ENCODE measurements around the gene OVAAL.

OVAAL gene

DNA sequence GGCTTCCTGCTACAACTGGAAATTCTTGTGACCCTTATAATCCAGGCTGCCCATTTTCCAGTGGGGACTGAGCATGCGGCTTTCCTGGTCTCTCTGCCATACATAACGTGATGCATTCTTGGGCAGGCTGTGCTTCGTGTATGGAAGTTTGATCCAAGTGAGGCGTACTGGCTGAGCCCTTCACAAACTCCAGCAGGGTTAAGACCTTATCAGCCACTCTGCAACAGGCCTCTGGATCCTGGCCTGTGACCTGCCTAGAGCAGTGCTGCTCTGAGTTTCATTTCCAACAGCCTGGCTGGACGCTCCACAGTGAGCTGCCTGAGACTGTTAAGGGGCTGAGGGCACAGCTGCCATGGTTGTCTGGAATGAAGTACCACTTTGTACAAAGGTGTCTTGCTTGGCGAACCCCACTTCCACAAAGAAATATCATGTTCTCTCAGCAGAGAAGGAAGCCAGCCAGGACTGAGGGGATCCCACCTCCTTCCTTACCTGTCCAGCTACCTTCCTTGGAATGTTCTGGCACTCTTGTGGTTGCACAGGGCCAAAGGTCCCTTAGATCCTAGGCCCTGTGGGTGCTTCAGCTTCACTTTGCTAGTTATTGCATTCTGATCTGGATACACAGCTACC lies 44.6 kb downstream of the OVAAL start:
- CTCF ChIA-PET, result no interaction called here
- no peak overlapping the region for H3K4me3 ChIP-seq (ENCODE audit: low read depth, low read length)
- DNase-seq (ENCODE audit: low read depth, low spot score), result no peak

DNA sequence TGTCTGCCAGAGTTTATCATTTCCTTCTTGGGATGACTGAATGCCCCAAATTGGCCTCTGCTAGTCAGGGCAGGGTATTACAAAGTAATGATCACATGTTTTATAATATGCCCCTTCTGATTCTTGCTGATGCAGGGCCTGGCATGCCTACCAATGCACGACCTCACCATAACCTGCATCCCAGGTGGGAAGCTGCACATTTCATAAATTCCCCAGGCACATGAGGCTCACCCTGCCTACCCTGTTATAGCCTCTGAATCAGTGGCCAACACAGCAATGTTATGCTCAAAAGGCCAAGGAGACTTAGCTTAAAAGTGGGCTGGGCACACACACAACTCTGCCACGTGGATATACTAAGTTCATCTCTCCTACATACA lies 45.1 kb downstream of the OVAAL start:
- no peak for DNase-seq (ENCODE audit: low read depth, low spot score)
- H3K4me3 ChIP-seq (ENCODE audit: low read depth, low read length), result no peak overlapping the region
- TF ChIP-seq, protein P1, sequence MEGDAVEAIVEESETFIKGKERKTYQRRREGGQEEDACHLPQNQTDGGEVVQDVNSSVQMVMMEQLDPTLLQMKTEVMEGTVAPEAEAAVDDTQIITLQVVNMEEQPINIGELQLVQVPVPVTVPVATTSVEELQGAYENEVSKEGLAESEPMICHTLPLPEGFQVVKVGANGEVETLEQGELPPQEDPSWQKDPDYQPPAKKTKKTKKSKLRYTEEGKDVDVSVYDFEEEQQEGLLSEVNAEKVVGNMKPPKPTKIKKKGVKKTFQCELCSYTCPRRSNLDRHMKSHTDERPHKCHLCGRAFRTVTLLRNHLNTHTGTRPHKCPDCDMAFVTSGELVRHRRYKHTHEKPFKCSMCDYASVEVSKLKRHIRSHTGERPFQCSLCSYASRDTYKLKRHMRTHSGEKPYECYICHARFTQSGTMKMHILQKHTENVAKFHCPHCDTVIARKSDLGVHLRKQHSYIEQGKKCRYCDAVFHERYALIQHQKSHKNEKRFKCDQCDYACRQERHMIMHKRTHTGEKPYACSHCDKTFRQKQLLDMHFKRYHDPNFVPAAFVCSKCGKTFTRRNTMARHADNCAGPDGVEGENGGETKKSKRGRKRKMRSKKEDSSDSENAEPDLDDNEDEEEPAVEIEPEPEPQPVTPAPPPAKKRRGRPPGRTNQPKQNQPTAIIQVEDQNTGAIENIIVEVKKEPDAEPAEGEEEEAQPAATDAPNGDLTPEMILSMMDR (IDR thresholded peaks at IDR 0.05; ENCODE audit: insufficient read depth, low read length, missing control alignments), result no peak
- ChIA-PET CTCF (no interaction called here), POLR2A (no interaction called here)

More for the DNA sequence above, 44.6 kb downstream of the OVAAL start:
- POLR2A ChIA-PET, result no interaction called here
- TF ChIP-seq, protein P1 (IDR thresholded peaks at IDR 0.05; ENCODE audit: insufficient read depth, low read length, missing control alignments), result no peak

DNA sequence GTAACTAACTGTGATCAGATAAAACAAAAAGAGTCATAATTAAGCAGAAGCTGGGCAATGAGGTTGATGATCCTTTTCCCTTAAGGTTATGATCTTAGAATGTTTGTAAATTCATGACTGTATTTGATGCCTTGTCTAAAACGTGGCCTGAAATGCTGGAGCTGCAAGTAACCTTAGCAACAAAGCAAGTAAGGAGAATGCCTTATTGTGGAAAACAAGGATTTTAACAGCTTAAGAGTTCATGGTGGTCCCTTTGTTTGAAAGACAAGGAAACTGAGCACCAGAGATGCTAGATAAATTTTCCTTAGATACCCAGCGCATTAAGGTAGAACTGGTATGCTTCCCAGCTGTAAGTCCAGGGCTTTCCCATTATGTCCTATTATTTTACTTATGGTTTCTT lies 47.4 kb downstream of the OVAAL start:
- H3K4me3 ChIP-seq (ENCODE audit: low read depth, low read length), result no peak overlapping the region
- ChIA-PET POLR2A (no interaction called here), CTCF (interaction anchor here (1.2 kb wide), 1 partner anchor 69 kb away, joined by 3 read pairs; no protein-coding TSS in a partner anchor)
- DNase-seq (ENCODE audit: low read depth, low spot score), result no peak
- TF ChIP-seq, protein P1 (IDR thresholded peaks at IDR 0.05; ENCODE audit: insufficient read depth, low read length, missing control alignments), result no peak

DNA sequence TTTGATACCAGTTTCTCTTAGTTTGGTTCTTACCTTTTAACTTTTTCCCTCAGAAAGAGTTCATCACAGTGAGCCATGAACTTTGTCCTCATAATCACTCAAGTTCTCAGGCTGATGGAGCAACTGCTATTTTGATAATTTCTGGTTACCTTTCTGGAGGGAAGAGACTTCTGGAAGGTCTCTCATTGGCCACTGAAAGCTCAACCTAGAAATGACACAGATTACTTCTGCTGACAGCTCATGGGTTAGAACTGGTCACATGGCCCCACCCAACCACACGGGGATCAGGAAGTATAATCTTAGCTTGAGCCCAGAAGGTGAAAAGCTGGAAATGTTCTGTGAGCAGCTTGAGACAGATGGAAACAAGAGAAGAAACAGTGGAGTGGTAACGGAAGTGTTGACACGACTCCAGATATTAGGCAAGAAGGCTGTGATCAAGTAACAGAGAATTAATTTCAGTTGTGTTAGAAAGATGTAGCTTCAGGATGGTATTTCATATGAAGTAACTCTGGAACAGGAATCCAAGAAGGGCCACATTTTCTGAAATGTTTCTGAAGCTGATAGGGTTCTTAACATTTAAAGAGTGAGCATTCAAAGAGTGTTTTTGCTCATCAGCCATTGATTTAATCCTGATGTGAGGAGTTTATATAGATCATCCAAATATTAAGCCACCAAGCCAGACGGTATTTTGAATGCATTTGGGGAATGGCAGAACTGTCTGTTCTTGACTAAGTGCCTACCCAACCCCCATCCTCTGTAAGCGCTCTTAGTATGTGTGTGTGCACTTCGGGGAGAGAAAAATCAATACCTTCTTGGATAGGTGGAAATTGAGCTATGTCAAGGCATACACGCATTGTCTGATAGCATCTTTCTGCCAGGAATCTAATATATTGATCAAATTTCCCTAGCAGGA lies 51.1 kb downstream of the OVAAL start:
- no peak for DNase-seq (ENCODE audit: low read depth, low spot score)
- ChIA-PET POLR2A (no interaction called here), CTCF (interaction anchor here (1.0 to 3.5 kb wide), 7 partner anchors 9 to 253 kb away, joined by 3 to 16 read pairs (median 4); no protein-coding TSS in a partner anchor)
- TF ChIP-seq, protein P1 (IDR thresholded peaks at IDR 0.05; ENCODE audit: insufficient read depth, low read length, missing control alignments), result no peak
- no peak overlapping the region for H3K4me3 ChIP-seq (ENCODE audit: low read depth, low read length)

DNA sequence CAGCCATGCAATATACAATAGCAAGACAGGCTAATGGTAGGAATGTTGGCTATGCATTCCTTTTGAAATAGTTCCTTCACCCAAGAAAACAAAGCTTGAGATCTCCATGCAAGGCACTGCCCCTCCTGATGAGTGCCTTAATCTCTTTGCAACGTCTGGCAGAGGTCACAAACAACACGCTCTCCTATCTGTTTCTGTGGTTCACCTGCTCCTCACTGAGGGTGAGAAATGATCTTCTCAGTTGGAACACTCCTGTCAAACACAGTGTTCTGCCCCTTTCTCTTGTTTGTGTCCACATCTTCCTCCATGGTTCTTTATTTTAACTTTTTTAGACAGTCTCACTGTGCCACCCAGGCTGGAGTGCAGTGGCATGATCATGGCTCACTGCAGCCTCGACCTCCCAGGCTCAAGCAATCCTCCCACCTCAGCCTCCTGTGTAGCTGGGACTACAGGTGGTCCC lies 51.8 kb downstream of the OVAAL start:
- TF ChIP-seq, protein P1 (IDR thresholded peaks at IDR 0.05; ENCODE audit: insufficient read depth, low read length, missing control alignments), result no peak
- ChIA-PET CTCF (interaction anchor here (1.0 to 3.5 kb wide), 7 partner anchors 10 to 252 kb away, joined by 3 to 16 read pairs (median 4); no protein-coding TSS in a partner anchor), POLR2A (no interaction called here)
- DNase-seq (ENCODE audit: low read depth, low spot score), result no peak
- no peak overlapping the region for H3K4me3 ChIP-seq (ENCODE audit: low read depth, low read length)
